ENCODE results near the gene CSNK1A1. TPM values are rescaled to one million over a fixed set of nuclear protein-coding genes. Genes with fewer than 3 reads are reported as not detected.

Gene CSNK1A1
- polyA plus RNA-seq, 3 donors, result 188 to 206 (median 196) TPM

DNA sequence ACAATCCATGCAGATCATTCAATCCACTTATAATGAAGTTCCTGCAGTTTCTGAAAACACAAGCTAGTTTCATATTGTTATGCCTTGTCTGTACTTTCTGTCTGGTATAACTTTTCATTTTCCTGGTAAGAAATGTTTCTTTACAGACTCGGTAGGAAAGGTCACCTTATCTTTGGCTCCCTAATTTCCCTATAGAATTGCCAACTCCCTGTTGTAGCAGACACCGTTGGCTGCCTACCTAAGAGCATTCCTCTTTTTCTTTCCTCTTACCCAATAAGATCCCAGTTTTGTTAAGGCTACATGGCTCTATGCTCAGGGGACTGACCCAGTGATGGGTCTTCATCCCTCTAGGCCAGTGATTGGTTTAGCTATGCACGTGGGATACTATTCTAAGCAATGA, 23.9 kb upstream of the CSNK1A1 start:
- no peak for DNase-seq (ENCODE audit: low read depth in 3 of 3, low spot score in 2 of 3)

DNA sequence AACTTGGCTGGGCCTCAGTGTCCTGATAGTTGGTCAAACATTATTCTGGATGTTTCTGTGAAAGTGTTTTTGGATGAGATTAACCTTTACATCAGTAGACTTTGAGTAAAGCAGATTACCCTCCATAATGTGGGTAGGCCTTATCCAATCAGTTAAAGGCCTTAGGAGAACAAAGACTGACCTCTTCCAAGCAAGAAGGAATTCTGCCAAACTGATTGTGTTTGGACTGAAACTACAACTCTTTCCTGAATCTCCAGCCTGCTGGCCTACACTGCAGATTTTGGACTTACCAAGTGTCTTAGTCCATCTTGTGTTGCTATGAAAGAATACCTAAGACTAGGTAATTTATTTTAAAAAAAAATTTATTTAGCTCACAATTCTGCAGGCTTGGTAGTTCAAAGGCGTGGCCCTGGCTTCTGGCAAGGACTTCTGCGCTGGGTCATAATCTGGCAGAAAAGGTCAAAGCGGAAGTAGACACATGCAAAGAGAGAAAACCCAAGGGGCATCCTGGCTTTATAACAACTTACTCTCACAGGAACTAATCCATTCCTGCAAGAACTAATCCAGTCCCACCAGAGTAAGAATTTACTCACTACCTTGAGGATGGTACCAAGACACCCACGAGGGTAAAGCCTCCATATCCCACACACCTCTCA, 21.5 kb upstream of the CSNK1A1 start:
- no peak for DNase-seq (ENCODE audit: low read depth in 3 of 3, low spot score in 2 of 3)

DNA sequence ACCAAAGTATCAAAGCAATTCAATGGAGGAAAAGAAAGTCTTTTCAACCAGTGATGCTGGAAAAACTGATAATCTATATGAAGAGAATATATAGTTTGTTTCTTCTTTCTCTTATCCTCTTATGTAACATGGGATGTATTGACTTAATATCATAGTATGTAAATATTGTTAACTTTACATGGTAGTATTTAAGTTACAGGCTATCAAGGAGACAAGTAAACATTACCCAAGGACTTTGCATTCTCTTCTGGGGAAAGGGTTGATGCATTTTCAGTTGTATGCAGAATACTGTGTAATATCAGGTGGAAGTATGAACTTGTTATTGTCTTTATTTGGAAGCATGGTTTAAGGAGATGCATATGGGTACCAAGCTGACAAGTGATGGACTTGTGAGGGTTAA, 20.9 kb upstream of the CSNK1A1 start:
- no peak for DNase-seq (ENCODE audit: low read depth in 3 of 3, low spot score in 2 of 3)

DNA sequence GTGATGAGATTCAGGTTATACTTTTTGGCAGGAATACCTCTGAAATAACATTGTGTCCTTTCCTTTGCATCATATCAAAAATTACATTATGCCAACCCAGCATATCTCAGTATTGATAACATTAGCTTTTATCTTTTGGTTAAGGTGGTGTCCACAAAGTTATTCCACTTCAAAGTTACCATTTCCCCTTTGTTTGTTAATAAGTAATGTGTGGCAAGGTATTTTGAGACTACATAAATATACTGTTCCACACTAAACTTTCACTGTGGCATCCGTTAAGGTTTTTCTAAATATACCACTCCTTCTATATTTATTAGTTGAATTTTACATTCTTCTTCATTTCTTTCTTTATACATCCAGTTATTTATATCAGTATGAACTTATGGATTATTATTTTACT, 16.0 kb upstream of the CSNK1A1 start:
- DNase-seq (ENCODE audit: low read depth in 3 of 3, low spot score in 2 of 3), result no peak

DNA sequence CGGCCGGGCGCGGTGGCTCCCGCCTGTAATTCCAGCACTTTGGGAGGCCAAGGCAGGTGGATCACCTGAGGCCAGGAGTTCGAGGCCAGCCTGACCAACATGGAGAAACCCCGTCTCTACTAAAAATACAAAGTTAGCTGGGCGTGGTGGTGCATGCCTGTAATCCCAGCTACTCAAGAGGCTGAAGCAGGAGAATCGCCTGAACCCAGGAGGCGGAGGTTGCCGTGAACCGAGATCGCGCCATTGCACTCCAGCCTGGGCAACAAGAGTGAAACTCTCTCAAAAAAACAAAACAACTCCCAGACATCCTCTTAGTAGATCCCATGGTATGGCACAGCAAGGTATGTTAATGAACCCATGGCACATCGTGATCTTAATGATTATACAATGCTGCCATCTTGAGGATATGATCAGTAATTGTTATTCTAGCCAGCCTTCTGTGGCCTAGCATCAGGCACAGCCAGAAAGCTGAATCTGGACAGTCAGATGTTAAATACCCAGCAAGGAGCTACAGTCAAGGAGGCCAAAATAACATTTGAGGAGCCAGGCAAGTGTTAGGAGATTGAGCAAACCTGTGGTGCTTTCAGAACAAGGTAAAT, 13.4 kb upstream of the CSNK1A1 start:
- peak in 1 of 3 donors; percentile 55 for DNase-seq (ENCODE audit: low read depth in 3 of 3, low spot score in 2 of 3)

DNA sequence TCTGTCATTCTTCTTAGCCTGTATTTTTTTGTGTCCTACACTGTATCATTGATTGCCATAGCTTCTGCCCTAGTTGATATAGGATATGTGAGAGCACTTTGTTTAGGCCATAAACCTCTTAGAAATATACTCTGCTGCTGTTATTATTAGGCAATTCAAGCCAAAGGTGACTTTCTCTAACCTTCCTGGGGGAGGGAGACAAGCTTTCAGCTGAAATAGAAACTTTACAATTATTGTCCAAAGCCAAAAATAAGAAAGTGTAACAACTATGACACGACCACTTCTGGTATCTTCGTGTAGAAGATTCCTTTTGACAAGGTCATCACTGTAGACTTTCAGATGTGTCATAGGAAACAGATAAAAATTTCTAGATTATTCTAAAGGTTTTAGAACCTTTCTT, 12.2 kb upstream of the CSNK1A1 start:
- no peak for DNase-seq (ENCODE audit: low read depth in 3 of 3, low spot score in 2 of 3)

DNA sequence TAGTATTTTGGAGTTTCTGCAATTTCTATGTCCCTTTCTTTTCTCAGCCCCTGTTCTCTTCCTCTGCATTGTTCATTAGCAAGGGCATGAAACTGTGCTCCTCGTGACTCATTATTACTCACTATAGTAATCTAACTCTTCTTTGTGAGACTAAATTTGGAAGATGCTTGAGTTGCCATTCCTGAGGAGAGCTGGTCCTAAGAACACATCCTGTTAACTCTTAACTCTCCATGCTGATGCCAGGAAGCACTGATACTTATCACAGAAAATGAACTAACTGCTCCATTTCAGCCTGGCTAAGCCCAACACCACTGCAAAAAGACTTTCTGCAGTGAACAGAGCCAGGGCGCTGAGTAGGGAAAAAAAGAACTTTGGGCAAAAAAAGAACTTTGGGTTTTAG, 10.6 kb upstream of the CSNK1A1 start:
- DNase-seq (ENCODE audit: low read depth in 3 of 3, low spot score in 2 of 3), result no peak

DNA sequence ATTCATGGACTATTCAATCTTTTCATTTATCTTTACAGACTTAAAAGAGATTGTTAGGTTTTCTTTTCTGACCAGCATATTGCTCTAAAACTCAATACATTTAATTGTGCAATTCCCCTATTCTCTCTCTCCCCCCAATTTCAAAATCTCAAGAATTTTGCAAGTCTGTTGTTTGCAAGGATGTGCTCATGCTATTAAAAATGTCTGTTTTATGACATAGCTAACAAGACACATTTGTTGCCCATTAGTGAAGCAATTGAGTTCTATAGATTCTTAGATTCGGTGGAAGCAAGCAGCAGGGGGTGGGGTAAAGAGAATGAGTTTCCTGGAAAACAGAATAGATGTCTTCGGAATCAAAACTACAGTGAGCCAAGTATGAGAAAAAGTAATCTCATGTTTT, 8.5 kb upstream of the CSNK1A1 start:
- no peak for DNase-seq (ENCODE audit: low read depth in 3 of 3, low spot score in 2 of 3)

DNA sequence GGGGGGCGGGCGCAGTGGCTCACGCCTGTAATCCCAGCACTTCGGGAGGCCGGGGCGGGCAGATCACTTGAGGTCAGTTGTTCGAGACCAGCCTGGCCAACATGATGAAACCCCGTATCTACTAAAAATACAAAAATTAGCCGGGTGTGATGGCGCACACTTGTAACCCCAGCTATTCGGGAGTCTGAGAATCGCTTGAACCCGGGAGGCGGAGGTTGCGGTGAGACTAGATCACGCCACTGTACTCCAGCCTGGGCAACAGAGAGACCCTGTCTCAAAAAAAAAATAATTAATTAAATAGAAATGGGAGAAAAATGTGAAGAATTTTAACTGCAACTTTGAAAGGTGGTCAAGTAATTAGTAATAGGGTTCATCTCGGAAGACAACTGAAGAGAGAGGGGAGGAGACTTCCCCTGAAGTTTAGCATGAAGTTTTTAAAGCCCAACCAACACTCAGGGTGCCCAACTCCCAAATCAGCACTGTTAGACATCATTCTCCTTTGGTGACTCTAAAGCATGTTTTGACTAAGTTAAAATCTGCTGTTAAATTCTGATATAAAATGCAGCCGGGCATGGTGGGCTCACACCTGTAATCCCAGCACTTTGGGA, 1.4 kb upstream of the CSNK1A1 start:
- DNase-seq (ENCODE audit: low read depth in 3 of 3, low spot score in 2 of 3), result no peak

DNA sequence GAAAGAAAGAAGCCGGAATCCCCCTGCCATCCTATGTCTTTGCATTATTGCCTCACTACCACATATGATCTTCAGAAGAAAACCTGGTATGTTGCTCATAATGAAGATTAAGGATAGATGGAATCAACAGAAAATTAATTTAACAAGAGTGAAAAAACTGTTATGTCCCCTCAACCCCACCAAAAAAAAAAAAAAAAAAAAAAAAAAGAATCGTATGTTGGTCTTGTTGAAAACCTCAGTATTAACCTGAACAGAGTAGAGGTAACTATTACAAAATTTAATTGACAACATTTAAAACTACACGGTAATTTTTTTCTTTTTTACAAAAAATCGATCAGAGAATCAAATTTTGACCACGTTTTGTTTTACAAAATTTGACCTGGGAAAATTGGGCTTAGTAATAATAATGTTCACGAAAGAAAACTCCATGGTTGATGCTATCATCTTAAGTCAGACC, 827 bp upstream of the CSNK1A1 start:
- DNase-seq (ENCODE audit: low read depth in 3 of 3, low spot score in 2 of 3), result no peak

DNA sequence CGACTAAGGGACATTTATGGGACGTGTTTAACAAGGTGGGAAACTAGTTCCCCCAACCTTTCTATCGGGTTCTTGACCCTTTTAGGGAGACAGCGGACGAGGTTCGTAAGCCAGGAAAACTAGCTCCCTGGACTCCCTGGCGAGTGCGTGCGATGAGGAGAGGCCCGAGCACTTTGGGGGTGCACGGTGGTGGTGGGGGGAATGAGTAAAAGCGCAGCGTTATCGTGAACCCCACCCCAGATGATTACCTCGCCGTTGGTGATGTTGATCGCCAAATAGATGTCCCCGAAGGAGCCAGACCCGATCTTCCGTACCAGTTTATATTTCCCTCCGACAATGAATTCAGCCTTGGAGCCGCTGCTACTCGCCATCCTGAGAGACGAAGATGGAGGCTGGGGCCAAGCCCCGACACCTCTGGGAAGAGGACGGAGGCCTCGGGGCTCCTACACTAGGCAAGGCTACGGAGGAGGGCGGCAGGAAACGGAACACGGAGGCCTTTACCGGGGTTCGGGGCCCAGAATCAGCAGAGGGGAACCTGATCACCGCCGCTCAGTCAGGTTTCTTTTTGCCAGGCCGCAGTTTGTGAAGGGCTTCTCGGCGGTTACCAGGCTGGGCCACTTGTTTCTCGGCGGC, 529 bp downstream of the CSNK1A1 start:
- peak in 1 of 3 donors; percentile 15 for DNase-seq (ENCODE audit: low read depth in 3 of 3, low spot score in 2 of 3)

DNA sequence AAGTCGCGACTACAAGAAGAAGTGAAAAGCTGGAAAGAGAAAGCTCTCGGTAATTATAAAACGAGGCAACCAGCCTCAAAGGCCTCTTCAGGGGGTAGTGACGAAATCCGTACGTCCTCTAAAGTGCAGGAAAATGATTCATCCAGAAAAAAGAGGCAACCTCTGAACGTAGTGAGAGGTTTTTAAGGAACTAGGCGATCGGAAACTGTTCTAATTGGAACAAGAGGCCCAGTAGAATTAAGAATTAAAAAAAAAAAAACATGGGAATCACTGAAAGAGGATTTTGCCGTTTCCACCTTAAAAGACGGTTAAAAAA, 1.0 kb downstream of the CSNK1A1 start:
- DNase-seq (ENCODE audit: low read depth in 3 of 3, low spot score in 2 of 3), result no peak

DNA sequence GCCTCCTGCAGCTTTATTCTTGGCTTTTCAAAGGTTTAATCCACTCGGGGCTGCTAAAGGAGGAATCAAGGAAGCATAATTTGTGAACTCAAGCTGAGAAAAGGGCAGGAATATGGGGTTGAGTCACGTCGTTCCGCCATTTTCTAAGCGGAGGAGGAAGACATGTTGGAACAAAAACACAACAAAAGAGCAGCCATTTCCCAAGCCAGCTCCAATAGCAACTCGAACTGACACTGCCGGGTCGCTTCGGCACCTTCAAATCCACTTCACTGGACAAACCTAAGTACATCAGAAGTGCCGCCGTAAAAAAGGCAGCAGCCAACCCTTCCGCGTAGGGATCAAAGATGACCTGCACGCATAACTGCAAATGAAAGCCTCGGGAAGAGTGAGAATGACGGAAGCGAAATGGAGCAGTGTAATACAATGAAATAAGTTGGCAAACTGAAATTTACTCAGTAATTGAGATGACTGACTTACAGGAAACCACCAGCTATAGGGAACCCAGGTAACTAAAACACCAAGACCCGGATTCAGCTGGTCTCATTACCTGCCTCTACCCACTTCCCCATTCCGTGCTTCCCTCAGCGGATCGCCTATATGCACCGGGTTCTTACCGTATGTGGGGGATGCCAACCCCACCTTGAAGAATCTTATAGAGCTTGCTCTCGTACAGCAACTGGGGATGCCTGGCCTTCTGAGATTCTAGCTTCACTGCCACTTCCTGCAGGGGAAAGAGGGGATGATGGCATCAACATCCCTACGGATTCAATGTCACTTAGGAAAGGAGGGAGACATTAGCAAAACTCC, 1.6 kb downstream of the CSNK1A1 start:
- DNase-seq (ENCODE audit: low read depth in 3 of 3, low spot score in 2 of 3), result peak in 1 of 3 donors; percentile 29

DNA sequence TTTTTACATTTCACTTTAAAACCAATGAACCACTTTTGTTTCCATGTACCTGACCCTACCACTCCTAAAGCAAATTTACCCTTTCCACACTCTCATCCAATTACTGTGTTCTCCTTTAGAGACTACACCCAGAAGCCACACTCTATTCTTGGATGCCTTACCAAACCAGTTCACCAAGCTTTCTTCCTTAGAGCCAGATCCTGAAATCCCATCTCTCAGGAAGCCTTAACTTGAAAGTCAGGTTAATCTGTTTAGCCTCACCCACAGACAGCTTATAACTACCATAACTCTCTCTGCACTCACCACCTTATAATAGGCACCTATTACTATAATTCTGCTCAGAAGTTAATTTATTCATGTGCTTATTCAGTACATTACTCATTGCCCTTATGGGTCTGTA, 4.3 kb downstream of the CSNK1A1 start:
- DNase-seq (ENCODE audit: low read depth in 3 of 3, low spot score in 2 of 3), result no peak

DNA sequence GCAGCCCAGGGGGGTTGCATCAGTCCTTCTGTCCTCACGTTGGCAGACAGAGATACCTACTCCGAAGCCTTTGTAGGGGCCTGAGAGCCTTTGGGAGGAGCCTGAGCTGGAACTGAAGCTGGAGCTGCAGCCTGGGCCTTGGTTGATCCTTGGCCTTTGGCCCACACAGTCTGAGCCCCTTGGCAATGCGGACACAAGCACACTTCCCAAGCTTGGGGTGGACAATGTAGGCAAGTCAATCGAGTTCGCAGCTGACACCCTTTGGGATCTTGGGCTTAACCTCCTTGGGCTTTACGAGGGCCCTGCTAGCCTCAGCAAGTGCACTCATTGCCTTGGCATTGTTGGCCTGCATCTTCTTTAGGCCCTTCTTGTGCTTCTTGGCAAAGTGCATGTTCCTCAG, 5.9 kb downstream of the CSNK1A1 start:
- DNase-seq (ENCODE audit: low read depth in 3 of 3, low spot score in 2 of 3), result no peak

DNA sequence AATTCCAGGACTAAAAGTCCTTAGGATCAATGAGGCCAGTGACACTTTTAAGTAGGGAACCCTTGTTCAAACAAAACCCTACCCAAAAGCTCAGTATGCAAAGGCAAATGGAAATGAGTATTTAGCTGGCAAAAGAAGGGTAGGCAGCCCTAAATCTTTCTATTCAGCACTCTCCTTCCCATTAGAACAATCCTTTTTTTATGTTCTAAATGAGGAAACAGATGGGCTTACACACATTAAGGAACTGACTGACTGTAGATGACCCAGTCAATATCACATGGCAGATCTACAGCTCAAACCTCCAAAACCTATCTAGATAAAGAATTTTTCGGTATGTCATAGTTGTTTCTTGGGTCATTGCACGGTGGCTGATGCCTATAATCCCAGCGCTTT, 7.2 kb downstream of the CSNK1A1 start:
- no peak for DNase-seq (ENCODE audit: low read depth in 3 of 3, low spot score in 2 of 3)

DNA sequence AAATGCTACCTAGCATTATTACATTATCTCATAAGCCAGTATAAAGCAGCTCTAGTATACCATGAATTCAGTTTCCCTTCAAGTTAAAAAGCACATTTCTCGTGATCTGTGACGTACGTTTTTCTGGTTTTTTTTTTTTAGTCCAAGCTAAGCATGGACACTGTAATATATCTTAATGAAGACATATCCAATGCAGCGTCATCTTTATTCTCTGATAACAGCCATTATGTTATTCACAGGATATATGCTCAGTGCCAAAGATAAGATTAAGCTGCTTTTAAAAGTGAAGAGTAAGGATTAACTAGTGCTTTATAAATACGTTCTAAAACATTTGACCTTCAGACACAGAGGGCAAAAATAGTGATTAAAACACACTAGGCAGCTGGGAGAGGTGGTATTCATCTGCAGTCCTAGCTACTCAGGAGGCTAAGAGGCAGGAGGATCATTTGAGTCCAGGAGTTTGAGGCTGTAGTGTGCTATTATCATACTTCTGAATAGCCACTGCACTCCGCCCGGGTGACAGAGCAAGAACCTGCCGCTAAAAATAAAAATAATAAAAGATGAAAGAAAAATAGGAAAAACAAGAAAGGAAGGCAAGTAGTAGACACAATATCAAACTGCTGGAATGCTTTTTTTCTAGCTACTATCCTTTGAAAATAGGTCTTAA, 7.7 kb downstream of the CSNK1A1 start:
- no peak for DNase-seq (ENCODE audit: low read depth in 3 of 3, low spot score in 2 of 3)

DNA sequence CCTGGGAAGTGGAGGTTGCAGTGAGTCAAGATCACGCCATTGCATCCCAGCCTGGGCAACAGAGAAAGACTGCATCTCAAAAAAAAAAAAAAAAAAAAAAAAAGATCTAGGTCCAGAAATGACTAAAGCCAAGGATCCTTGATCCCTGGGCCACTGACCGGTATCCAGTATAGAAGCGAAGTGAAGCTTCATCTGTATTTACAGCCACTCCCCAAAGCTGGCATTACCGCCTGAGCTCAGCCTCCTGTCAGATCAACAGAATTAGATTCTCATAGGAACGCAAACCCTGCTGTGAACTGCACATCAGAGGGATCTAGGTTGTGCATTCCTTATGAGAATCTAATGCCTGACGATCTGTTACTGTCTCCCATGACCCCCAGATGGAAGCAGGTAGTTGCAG, 9.3 kb downstream of the CSNK1A1 start:
- DNase-seq (ENCODE audit: low read depth in 3 of 3, low spot score in 2 of 3), result no peak

DNA sequence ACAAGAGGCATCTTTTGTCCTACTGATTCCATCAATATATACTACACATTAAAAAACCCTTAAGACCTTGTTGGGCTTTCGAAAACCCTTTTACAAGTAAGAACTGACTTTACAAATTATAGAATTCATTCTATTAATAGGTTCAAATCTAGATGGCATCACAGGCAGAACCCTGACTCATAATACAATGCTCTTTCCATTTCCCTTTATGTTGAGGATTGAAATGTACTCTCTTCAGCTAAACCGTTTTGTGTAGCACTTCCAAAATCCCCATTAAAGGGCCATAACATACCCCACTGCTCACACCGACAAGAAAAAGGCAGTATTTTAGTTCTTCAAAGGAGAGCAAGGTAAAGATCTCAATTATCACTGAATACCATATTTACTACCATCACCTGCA, 11.2 kb downstream of the CSNK1A1 start:
- no peak for DNase-seq (ENCODE audit: low read depth in 3 of 3, low spot score in 2 of 3)

DNA sequence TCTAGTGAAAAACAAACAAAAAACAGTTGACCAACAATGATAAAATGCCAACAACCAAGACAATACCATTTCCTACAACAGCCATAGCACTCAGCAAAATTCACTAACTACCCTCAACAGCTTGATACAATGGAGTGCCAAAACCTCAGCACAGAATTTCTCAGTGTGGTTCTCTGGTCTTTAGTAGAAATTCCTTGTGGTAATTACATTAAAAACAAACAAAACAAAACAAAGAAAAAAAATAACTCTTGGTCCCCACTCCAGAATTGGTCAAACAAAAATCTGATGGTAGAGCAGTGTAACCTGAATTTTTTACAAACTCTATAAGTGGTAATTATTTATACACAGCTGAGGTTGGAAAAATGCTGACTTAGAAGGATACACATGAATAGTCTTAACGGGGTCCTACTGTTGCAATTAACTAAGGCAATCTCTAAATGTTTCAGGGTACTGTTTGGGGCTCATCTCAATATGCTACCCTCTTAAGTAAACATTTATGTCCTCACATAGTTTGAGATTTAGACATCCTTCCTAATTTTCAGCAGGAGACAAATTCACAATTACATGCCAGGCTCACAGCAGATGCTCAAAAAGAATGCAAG, 13.8 kb downstream of the CSNK1A1 start:
- no peak for DNase-seq (ENCODE audit: low read depth in 3 of 3, low spot score in 2 of 3)

All from right renal cortex interstitium (tissue), 3 donors.